ENCODE results near the gene MAJIN.

MAJIN gene

GRCh38 chr11:64888729-64889511 lies 83.0 kb downstream of the MAJIN start:
- no peak for DNase-seq

GRCh38 chr11:64888406-64888728 lies 83.5 kb downstream of the MAJIN start:
- DNase-seq = no peak
